Measurements from ENCODE around the gene TAGLN. TPM values are rescaled to one million over a fixed set of nuclear protein-coding genes. Genes with fewer than 3 reads are reported as not detected.

Gene TAGLN
- total RNA-seq, 1 donor = 1.3 TPM

- no peak for DNase-seq (ENCODE audit: low read depth in 2 of 3, low spot score in 2 of 3)
Measured at GRCh38 chr11:117229931-117230285, 30.7 kb downstream of the TAGLN start.

- no peak for DNase-seq (ENCODE audit: low read depth in 2 of 3, low spot score in 2 of 3)
Measured at GRCh38 chr11:117230286-117230961, 31.3 kb downstream of the TAGLN start.

DNA sequence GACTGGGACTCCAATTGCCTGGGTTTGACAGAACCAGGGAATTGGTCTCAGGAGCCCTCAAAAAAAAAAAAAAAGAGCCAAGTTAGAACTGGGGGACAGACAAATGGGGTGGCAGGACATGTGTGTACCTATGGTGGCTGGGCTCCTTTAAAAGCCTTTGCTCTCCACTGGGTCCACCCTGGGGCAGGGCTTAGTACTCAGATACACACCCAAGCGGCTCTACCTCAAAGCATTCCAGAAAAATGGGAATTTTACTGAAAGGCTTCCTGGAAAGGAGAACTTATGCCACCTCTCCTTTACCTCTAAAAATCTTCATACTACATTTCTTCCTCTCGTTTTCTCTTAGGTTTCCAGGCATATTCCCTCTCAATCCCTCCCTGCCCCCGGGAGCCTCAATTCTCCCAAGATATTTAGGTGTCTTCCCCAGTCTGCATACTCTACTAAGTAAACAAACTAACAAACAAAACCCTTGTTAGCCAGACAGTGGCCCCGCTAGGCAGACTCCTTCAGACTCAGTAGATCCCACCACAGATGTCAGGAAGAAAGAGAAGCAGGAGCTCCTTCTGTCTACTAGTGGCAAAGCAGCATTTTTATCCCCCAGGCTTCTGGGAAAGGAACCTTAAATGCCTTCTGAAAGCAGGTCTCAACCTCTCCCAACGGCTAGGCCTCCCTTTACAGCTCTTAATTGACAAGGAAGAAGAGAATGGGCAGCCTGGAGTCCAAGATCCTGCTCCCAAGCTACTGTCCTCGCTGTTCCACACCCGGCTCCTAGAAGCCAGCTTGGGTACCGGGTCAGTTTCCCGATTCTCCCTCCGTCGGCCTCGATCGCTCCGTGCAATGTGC is 32.0 kb downstream of the TAGLN start:
- DNase-seq (ENCODE audit: low read depth in 2 of 3, low spot score in 2 of 3) = no peak

- no peak for DNase-seq (ENCODE audit: low read depth in 2 of 3, low spot score in 2 of 3)
Measured at GRCh38 chr11:117231842-117232091, 32.6 kb downstream of the TAGLN start, which contains the start of gene PCSK7. PCSK7 (minus strand) TSS chr11:117232073; CDS start chr11:117229844, 2,229 bp downstream.

DNA sequence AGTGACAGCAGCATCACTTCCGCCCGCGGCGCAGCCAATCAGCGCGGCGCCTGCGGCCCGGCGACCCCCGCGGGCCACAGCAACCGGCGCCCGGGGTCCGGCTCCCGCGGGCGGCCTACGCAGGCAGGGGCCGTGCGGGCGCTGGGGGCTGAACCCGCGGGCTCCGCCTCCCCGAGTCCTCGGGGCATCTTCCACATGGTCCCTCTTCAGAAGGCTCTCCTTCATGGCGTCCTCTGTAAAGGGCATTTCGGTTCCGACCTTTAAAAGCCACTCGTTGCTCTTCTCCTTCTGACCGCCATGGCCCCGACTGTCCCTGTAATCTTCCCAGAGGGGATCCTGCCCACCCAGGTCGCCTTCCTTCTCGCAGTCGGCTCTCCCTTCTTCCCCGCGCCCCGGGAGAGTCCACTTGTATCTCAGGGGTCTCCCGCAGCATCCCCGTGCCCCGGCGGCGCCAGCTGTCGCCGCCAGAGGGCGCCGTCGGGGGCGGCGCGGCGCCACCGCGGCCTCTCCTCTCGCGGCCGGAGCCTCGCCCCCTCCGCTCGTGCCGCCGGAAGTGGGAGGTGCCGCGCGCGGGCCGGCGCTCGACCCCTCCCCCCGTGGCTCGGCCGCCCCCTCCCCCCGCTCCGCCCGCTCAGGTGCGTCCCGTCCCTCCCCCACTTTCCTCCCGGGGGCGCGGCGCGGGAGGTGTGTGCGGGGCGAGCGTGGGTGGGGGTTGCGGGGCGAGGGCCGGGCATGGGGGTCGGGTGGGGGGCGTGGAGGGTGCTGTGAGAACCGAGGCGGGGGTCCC is 33.1 kb downstream of the TAGLN start, which contains the start of gene RNF214:
TSS of gene RNF214 (plus strand) at position 580 of the 787 bp plus-strand sequence. CDS start 1,602 bp downstream, outside the sequence.
- DNase-seq (ENCODE audit: low read depth in 2 of 3, low spot score in 2 of 3) = peak; percentile 71 to 83 (median 80)

GRCh38 chr11:117232911-117233409 is 33.8 kb downstream of the TAGLN start:
- peak in 2 of 3 donors; percentile 15 to 34 for DNase-seq (ENCODE audit: low read depth in 2 of 3, low spot score in 2 of 3)

GRCh38 chr11:117238221-117238620 is 39.1 kb downstream of the TAGLN start:
- no peak for DNase-seq (ENCODE audit: low read depth in 2 of 3, low spot score in 2 of 3)

- DNase-seq (ENCODE audit: low read depth in 2 of 3, low spot score in 2 of 3) = no peak
Measured at GRCh38 chr11:117239295-117239694, 40.1 kb downstream of the TAGLN start.

DNA sequence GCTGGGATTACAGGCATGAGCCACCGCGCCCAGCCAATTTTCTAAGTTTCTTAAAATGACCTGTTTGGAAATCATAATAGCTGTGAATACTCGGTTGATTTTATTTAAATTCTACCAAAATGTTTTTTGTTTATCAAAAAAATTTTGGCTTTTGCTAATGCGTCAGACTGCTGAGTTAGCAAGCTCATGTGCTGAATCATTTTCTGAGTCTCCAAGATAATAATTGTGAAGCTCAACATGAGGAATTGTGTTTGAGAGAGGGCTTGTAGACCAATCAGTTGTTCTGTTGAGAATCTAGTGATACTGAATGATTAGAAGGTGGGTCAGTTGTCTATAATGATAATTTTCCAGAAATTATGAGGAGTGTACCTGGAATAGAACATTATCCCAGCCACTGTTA is 49.2 kb downstream of the TAGLN start:
- no peak for DNase-seq (ENCODE audit: low read depth in 2 of 3, low spot score in 2 of 3)

- no peak for DNase-seq (ENCODE audit: low read depth in 2 of 3, low spot score in 2 of 3)
Measured at GRCh38 chr11:117249571-117249970, 50.4 kb downstream of the TAGLN start.

- no peak for DNase-seq (ENCODE audit: low read depth in 2 of 3, low spot score in 2 of 3)
Measured at GRCh38 chr11:117251506-117251905, 52.3 kb downstream of the TAGLN start.

DNA sequence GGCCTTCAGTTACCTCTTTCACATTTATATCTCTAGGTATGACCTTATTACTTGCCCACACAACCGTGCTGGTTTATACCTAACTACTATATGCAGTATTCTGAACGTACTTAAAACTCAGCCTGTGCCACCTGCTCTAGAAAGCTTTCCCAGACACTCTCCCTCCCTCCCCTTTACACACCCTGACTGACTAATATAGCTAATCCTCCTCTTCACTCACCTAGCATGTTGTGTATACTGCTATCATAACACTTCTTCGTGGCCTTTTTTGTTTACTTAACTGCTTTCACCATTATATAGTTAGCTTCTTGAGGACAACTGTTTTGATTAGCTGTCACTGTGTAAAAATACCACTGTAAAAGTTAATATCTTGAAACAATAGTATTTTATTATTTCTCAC is 56.8 kb downstream of the TAGLN start:
- DNase-seq (ENCODE audit: low read depth in 2 of 3, low spot score in 2 of 3) = no peak

GRCh38 chr11:117256573-117256972 is 57.4 kb downstream of the TAGLN start:
- no peak for DNase-seq (ENCODE audit: low read depth in 2 of 3, low spot score in 2 of 3)

Other genes starting within 250 kb of the TAGLN start
- gene SIK3, start 100.9 kb upstream of the TAGLN start, total RNA-seq = 107 TPM
- 72.4 TPM for gene PAFAH1B2, start 55.1 kb upstream of the TAGLN start, total RNA-seq
- 32.0 TPM for gene SIDT2, start 20.6 kb upstream of the TAGLN start, total RNA-seq
- 51.4 TPM for gene PCSK7, start 32.7 kb downstream of the TAGLN start, total RNA-seq
- 13.7 TPM for gene RNF214, start 33.3 kb downstream of the TAGLN start, total RNA-seq
- 4.0 TPM for gene BACE1-AS, start 92.0 kb downstream of the TAGLN start, total RNA-seq
- gene BACE1, start 116.9 kb downstream of the TAGLN start, total RNA-seq = 17.0 TPM
- 17.2 TPM for gene CEP164, start 128.5 kb downstream of the TAGLN start, total RNA-seq